Neuronal stem cell (in vitro differentiated cells): ENCODE data around the gene MEX3C.

Experiments used
- DNase-seq: peaks from one replicate; pipeline ENCODE4 v3.0.0-alpha.2; 2013; ENCODE audit warnings: low spot score
- H2AFZ ChIP-seq: one replicate; pipeline ENCODE4 v1.6.1; 2013; ENCODE audit warnings: mild to moderate bottlenecking, low read length, inconsistent platforms
- H2AK5ac ChIP-seq: 2 replicates; pipeline ENCODE4 v1.6.1; 2013; ENCODE audit warnings: low read depth, mild to moderate bottlenecking, inconsistent platforms, low read length, moderate library complexity, mixed read lengths
- H2BK120ac ChIP-seq: 2 replicates; pipeline ENCODE4 v1.6.1; 2013; ENCODE audit warnings: low read depth, mild to moderate bottlenecking, inconsistent platforms, low read length, moderate library complexity, mixed read lengths
- H2BK12ac ChIP-seq: one replicate; pipeline ENCODE4 v1.6.1; 2013; ENCODE audit warnings: low read length, inconsistent platforms
- H2BK15ac ChIP-seq: 2 replicates; pipeline ENCODE4 v1.6.1; 2013; ENCODE audit warnings: mild to moderate bottlenecking, low read length, inconsistent platforms, mixed read lengths
- H2BK5ac ChIP-seq: one replicate; pipeline ENCODE4 v1.6.1; 2013; ENCODE audit warnings: inconsistent platforms, mild to moderate bottlenecking, low read length, moderate library complexity
- H3K14ac ChIP-seq: one replicate; pipeline ENCODE4 v1.6.1; 2013; ENCODE audit warnings: low read length, inconsistent platforms
- H3K18ac ChIP-seq: 2 replicates; pipeline ENCODE4 v1.6.1; 2013; ENCODE audit warnings: low read length, inconsistent platforms
- H3K23ac ChIP-seq: 2 replicates; pipeline ENCODE4 v1.6.1; 2013; ENCODE audit warnings: low read depth, mild to moderate bottlenecking, mixed read lengths, low read length, inconsistent platforms; ENCODE audit not compliant: poor library complexity
- H3K27ac ChIP-seq: replicated peaks from 3 replicates; pipeline ENCODE4 v1.5.1; 2013; ENCODE audit warnings: low read length, inconsistent platforms
- H3K27me3 ChIP-seq, 3 experiments: 2 replicates each; pipeline ENCODE4 v1.6.1; 2013; ENCODE audit warnings: low read length in 3 of 3, mild to moderate bottlenecking in 2 of 3, inconsistent platforms in 1 of 3, low read depth in 1 of 3, mixed read lengths in 1 of 3, moderate library complexity in 1 of 3; ENCODE audit not compliant: control insufficient read depth in 3 of 3, insufficient read depth in 3 of 3
- H3K36me3 ChIP-seq, 2 donors: replicated peaks in 1 of 2; 2 replicates each; pipeline ENCODE4 v1.6.1; 2013; ENCODE audit warnings: low read length in 2 of 2; ENCODE audit not compliant: control insufficient read depth in 2 of 2, insufficient read depth in 2 of 2
- H3K4ac ChIP-seq: 2 replicates; pipeline ENCODE4 v1.6.1; 2013; ENCODE audit warnings: inconsistent platforms, mild to moderate bottlenecking, low read length, moderate library complexity
- H3K4me1 ChIP-seq, 2 donors: 1 replicate in 1 of 2; 2 replicates in 1 of 2; pipeline ENCODE4 v1.6.1; 2013; ENCODE audit warnings: low read length in 2 of 2, low read depth in 1 of 2; ENCODE audit not compliant: control insufficient read depth in 2 of 2, insufficient read depth in 1 of 2
- H3K4me2 ChIP-seq: one replicate; pipeline ENCODE4 v1.6.1; 2013; ENCODE audit warnings: mild to moderate bottlenecking, low read length, inconsistent platforms; ENCODE audit not compliant: insufficient read depth, poor library complexity, severe bottlenecking
- H3K4me3 ChIP-seq, 2 donors: 2 replicates each; pipeline ENCODE4 v1.5.1; 2013; ENCODE audit warnings: low read length in 2 of 2, mild to moderate bottlenecking in 2 of 2, inconsistent platforms in 1 of 2, moderate library complexity in 1 of 2
- H3K79me1 ChIP-seq: one replicate; pipeline ENCODE4 v1.6.1; 2013; ENCODE audit warnings: low read depth, mild to moderate bottlenecking, inconsistent platforms, low read length, moderate library complexity
- H3K9ac ChIP-seq: one replicate; pipeline ENCODE4 v1.6.1; 2013; ENCODE audit warnings: mild to moderate bottlenecking, low read depth, low read length, inconsistent platforms; ENCODE audit not compliant: poor library complexity
- H3K9me3 ChIP-seq, 2 donors: replicated peaks in 1 of 2; 2 replicates each; pipeline versions ENCODE3 to v1.6.1; 2013; ENCODE audit warnings: low read length in 2 of 2, mild to moderate bottlenecking in 2 of 2, inconsistent platforms in 1 of 2, low read depth in 1 of 2, mixed read lengths in 1 of 2, moderate library complexity in 1 of 2; ENCODE audit not compliant: control insufficient read depth in 2 of 2, insufficient read depth in 1 of 2
- H4K8ac ChIP-seq: one replicate; pipeline ENCODE4 v1.6.1; 2013; ENCODE audit warnings: low read depth, mild to moderate bottlenecking, inconsistent platforms, low read length, moderate library complexity
- H4K91ac ChIP-seq: one replicate; pipeline ENCODE4 v1.6.1; 2013; ENCODE audit warnings: low read length, low read depth, mild to moderate bottlenecking, inconsistent platforms; ENCODE audit not compliant: poor library complexity
- WGBS, 2 donors: extraction: QIAGEN DNeasy Blood & Tissue Kit; methylation state at CpG; one replicate each; pipeline ENCODE4 v1.1.7; 2013; ENCODE audit warnings: missing lambda C conversion rate in 2 of 2, mixed read lengths in 1 of 2; ENCODE audit not compliant: insufficient read length in 2 of 2, insufficient replicate concordance in 1 of 2; ENCODE audit errors: extremely low coverage in 2 of 2; 5-methylcytosine and 5-hydroxymethylcytosine counted together

Gene MEX3C

GRCh38 chr18:51149670-51150069 is 47.8 kb downstream of the MEX3C start:
- H3K18ac ChIP-seq = no peak overlapping the region
- no peak overlapping the region for H3K4ac ChIP-seq
- no peak overlapping the region for H2BK5ac ChIP-seq
- no peaks in the 10 kb centered on the region for H3K36me3 ChIP-seq
- no peak overlapping the region for H4K8ac ChIP-seq
- no peak overlapping the region for H3K4me2 ChIP-seq
- no peak overlapping the region for H4K91ac ChIP-seq
- H3K9ac ChIP-seq = no peak overlapping the region
- H3K14ac ChIP-seq = no peak overlapping the region
- no peak overlapping the region for H3K4me3 ChIP-seq
- H3K23ac ChIP-seq = no peak overlapping the region
- no peaks in the 10 kb centered on the region for H3K27me3 ChIP-seq
- no peaks in the 10 kb centered on the region for H3K4me1 ChIP-seq
- no peak overlapping the region for H3K27ac ChIP-seq
- H2BK120ac ChIP-seq = no peak overlapping the region
- no peak overlapping the region for H2AFZ ChIP-seq
- peaks cover 3% of the 10 kb centered on the region for H3K79me1 ChIP-seq
- no peak overlapping the region for H2BK15ac ChIP-seq
- no peak overlapping the region for H2BK12ac ChIP-seq
- H3K9me3 ChIP-seq = peaks cover 0 to 5% of the 10 kb centered on the region in 2 donors
- no CpG with 5 or more reads among the region's 4 CpGs for WGBS, 2 donors
- no peak for DNase-seq
- no peak overlapping the region for H2AK5ac ChIP-seq

- H3K36me3 ChIP-seq = no peaks in the 10 kb centered on the region
- no peak for DNase-seq
- H2BK15ac ChIP-seq = no peak overlapping the region
- H2BK12ac ChIP-seq = no peak overlapping the region
- no CpG with 5 or more reads among the region's 4 CpGs for WGBS, 2 donors
- no peak overlapping the region for H4K91ac ChIP-seq
- H3K9me3 ChIP-seq = peaks cover 0 to 5% of the 10 kb centered on the region in 2 donors
- no peak overlapping the region for H3K27ac ChIP-seq
- no peak overlapping the region for H2BK120ac ChIP-seq
- no peaks in the 10 kb centered on the region for H3K27me3 ChIP-seq
- H3K9ac ChIP-seq = no peak overlapping the region
- no peaks in the 10 kb centered on the region for H3K4me1 ChIP-seq
- no peak overlapping the region for H3K18ac ChIP-seq
- H2BK5ac ChIP-seq = no peak overlapping the region
- H3K4me2 ChIP-seq = no peak overlapping the region
- H3K14ac ChIP-seq = no peak overlapping the region
- H2AFZ ChIP-seq = no peak overlapping the region
- H3K79me1 ChIP-seq = peaks cover 3% of the 10 kb centered on the region
- H3K4ac ChIP-seq = no peak overlapping the region
- no peak overlapping the region for H4K8ac ChIP-seq
- no peak overlapping the region for H2AK5ac ChIP-seq
- H3K4me3 ChIP-seq = no peak overlapping the region
- no peak overlapping the region for H3K23ac ChIP-seq
These were observed 50.6 kb downstream of the MEX3C start for GRCh38 chr18:51146909-51147308.

DNA sequence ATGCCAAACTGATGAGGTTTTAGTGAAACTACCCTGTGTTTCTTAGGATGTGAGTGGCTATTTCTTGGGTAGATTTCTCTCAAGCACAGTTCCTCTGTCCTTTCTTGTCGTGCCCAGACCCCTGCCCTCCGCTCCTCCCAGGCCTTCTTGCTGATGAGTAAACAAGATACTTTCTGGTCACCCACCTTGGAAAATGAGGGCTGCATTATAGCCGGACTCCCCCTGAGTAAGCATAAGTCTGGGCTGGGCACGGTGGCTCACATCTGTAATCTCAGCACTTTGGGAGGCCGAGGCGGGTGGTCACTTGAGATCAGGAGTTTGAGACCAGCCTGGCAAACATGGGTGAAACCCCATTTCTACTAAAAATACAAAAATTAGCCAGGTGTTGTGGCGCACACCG is 58.5 kb downstream of the MEX3C start:
- Histone ChIP-seq H2AFZ (no peak overlapping the region), H3K4me1 (peaks cover 0 to 4% of the 10 kb centered on the region in 2 donors), H3K36me3 (no peaks in the 10 kb centered on the region), H3K27me3 (no peaks in the 10 kb centered on the region), H3K9me3 (no peaks in the 10 kb centered on the region), H3K27ac (no peak overlapping the region), H3K9ac (no peak overlapping the region), H3K79me1 (no peaks in the 10 kb centered on the region), H2BK12ac (no peak overlapping the region), H3K18ac (no peak overlapping the region), H3K4me2 (no peak overlapping the region), H3K4ac (no peak overlapping the region), H3K14ac (no peak overlapping the region), H3K23ac (no peak overlapping the region), H2BK120ac (no peak overlapping the region), H2BK5ac (no peak overlapping the region), H4K91ac (no peak overlapping the region), H2AK5ac (no peak overlapping the region), H3K4me3 (no peak overlapping the region), H2BK15ac (no peak overlapping the region), H4K8ac (no peak overlapping the region)
- no CpG with 5 or more reads among the region's 8 CpGs for WGBS, 2 donors
- DNase-seq = no peak

DNA sequence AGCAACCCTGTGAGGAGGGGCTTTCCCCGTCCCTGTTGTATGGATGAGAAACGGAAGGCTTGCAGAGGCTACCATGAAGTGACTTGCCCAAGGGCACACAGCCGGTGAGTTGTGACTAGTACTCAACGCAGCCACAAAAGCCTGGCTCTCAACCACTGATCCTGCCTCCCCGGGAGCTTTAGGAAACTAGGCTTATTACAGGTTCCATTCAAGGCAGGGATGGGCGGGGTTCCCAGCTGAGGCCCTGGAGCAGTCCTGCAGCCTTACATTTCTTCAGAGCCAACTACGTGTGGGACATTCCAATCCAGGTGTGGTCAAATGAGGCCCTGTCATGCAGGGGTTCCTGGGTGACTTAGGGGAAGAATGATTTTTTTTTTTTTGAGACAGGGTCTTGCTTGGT is 59.6 kb downstream of the MEX3C start:
- Histone ChIP-seq H3K9ac (no peak overlapping the region), H3K79me1 (no peaks in the 10 kb centered on the region), H4K8ac (no peak overlapping the region), H3K18ac (no peak overlapping the region), H3K14ac (no peak overlapping the region), H3K27me3 (no peaks in the 10 kb centered on the region), H2AFZ (no peak overlapping the region), H2BK12ac (no peak overlapping the region), H3K4me2 (no peak overlapping the region), H2AK5ac (no peak overlapping the region), H2BK5ac (no peak overlapping the region), H3K23ac (no peak overlapping the region), H2BK15ac (no peak overlapping the region), H3K27ac (no peak overlapping the region), H3K4ac (no peak overlapping the region), H4K91ac (no peak overlapping the region), H3K36me3 (no peaks in the 10 kb centered on the region), H2BK120ac (no peak overlapping the region), H3K4me1 (peaks cover 0 to 4% of the 10 kb centered on the region in 2 donors), H3K4me3 (no peak overlapping the region), H3K9me3 (no peaks in the 10 kb centered on the region)
- DNase-seq = no peak
- no CpG with 5 or more reads among the region's 7 CpGs for WGBS, 2 donors
